GM21390 (cell line): ENCODE results near the gene OR2S2.

Source experiments
- ATAC-seq: cut with Tn5 transposase; IDR thresholded peaks from one replicate; pipeline ENCODE4 v1.9.1; 2021; ENCODE audit not compliant: unreplicated experiment

OR2S2 gene

DNA sequence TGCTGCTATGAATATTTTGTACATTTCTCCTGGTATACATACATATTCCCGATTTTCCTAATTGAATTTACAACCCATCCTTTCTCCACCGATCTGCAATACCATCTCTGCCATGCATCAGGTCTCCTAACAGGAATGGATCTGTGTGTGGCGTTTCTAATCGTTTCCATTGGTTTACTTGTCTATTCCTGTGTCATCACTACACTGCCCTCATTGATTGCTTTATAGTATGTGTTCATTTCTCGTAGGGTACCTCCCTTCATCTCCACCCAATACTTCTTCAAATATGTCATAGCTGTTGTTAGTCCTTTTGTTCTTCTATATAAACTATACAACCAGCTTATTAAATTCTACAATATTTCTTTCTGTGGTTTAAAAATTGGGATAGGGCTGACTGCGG lies 7.1 kb upstream of the OR2S2 start:
- no peak for ATAC-seq

DNA sequence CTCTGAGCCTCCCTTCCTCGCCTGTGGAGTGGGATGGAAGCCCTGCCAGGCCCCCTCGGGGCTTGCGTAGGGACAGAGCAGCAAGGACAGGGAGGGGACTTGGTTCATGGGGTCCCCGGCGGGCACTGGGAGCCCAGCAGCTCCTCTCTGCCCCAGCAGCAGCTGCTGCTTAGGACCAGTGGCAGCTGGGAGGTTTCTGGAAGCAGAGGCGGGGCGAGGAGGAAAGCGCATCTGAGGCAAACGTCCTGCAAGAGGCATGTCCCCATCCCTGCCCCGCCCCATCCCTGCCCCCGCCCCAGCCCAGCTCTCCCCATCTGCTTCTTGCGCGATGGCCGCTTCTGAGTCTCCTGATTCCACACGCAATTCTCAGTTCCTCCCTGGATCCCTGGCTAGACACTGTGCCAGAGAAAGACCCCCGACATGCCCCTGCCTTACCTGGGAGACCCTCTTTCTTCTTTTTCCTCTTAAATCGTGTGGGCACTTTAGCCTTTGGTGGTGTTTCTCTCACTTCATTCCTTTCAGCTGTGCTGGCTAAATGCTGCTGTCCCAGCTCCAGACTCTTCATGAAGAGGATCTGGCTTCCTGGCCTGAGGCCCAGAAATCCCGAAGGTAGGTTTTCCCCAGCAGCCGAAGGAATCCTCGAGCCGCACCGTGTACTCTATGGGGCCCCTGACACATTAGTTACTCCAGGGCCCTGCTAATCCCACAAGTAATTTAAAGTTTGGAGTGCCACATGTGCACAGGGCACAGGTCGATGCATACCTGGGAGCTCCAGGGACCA lies 4.4 kb upstream of the OR2S2 start:
- ATAC-seq = no peak

DNA sequence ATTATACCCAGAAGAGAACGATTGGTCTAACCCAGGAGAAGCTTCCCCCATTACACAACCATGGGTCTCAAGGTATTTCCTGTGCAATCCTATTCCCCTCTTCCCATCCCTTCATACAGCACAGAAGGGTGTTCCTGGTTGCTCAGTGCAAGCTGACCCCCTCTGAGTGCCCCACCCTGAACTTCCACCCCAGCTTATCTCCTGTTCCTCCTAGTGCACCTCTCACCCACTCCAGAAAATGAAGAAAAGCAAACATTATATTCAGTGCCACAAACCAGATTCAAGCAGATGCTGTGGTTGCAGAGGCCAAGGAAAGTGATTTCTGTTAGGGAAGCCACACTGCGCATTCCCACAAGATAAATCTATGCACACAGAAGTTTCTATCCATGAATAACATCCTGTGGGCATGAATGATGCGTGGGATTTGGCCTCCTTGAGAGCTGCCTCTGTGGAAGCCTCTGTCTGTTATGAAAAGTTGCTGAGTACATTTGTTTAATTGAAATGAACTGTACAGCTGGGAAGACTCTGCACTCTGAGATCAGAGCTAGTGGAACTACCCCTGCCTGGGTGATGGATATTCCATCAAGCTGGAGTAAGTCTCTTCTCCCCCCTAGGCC lies 2.2 kb upstream of the OR2S2 start:
- no peak for ATAC-seq

DNA sequence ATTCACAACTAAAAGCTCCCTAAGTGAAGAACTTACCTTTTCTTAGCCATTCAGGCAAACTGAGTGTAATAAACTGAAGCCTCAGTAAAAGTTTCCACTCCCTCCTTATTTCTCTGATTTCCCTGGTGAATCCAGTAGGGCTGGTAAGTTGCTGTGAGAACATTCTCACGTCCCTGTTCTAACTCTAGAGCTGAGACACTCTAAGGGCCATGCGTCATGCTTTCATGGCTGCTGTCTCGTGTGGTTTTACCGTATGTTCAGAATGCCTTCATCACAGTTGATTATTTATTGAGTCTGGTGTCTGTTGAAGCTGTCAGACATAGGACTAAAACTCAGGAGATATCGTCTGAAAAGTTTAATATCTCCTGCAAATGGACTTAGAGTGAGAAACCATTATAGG lies 1.3 kb downstream of the OR2S2 start:
- no peak for ATAC-seq

DNA sequence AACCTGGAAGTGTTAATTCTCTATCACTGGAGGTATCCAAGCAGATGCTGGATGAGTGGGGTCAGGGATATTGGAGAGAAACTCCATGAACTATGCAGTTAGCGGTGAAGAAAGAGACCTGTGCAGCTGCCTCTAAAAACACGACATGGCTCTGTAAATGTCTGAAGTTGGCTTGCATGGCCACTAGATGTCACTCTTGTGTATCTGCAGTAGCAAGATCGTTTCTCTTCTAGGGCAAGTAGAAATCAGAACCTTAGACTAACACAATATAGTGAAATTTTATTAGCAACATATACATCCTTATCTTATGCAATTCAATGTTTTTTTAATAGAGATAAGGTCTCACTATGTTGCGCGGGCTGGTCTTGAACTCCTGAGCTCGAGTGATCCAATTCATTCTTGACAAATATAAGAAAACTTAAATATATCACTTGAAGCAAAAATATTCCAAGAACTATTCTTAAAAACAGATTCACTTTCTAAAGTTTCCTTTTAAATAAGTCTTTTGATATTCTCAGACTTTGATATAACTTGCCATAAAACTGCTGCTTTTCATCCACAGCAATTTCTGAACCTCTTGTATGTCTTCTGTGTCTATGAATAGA lies 2.9 kb downstream of the OR2S2 start:
- no peak for ATAC-seq

DNA sequence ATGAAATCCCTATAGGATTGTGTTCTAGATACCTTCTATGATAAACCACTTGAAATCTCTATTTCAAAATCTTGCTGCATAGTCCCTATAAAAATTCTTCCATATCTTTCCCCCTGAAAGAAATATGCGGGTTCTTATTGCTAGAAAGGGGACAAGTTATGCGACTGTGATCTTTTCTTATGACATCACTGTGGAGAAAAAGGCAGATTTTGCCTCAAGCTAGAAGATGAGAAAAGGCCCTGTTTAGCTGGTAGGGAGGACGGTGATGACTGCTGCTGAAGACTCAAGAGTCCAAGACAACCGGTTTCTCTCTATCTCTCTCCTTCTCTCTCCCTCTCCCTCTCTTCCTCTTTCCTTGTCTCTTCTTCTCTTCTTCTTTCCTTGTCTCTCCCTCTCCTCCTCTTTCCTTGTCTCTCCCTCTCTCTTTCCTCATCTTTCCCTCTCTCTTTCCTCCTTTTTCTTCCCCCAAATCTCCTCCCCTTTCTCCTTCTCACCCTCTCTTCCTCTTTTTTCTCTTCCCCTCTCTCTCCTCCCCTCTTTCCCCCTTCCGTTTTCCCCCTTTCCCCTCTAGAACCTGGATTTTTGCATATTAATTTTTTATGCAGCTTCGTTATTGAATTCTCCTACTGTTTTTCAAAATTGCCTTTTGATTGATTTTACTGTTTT lies 5.3 kb downstream of the OR2S2 start:
- no peak for ATAC-seq

DNA sequence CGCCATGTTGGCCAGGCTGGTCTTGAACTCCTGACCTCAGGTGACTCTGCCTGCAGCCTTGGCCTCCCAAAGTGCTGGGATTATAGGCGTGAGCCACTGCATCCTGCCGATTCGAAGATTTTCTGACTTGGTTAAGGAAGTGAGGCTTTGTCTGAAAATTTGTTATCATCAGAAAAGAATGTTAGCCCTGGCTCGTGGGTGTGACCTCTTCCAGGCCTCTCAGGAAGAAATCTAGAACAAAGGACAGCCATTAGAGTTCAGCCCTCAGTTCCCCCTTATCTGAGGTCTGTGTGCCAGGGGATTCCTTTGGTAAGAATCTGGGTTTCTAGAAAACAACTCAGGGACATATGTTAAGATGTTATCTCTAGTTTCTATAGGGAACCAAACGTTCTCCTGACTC lies 6.2 kb downstream of the OR2S2 start:
- ATAC-seq = no peak

DNA sequence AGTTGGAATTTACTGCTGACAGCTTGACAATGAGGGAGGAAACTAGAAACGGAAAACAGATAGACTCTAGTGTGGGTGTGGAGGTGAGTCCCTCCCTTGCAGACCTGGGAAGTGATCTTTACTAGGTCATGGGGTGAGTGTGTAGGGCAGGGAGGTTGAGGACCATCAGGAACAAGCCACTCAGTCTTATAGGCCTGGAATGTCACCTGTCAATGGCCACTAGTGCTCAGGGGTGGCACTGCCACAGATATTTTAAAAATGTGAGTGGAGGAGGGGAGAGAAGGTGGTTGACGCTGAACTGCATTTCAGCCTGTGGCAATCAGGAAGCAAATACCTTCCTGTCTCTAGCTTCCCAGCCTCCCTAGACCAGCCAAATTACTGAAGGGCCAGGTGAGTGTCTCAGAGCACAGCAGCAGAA lies 9.0 kb downstream of the OR2S2 start:
- no peak for ATAC-seq

DNA sequence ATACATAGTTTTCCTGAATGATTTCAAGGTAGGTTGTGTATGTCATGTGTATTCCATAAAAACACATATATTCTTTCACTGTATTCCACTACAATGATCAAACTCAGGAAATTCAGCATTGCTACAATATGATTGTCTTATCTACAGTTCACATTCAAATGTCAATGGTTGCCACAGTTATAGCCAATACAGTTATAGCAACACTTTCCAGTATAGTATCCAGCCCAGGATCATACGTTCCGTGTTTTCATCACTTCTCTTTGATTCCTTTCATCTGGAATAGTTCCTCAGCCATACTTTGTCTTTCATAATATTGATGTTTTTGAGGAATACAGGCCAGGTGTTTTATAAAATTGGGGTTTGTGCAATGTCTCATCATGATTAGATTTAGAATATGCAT lies 9.5 kb downstream of the OR2S2 start:
- ATAC-seq = no peak

DNA sequence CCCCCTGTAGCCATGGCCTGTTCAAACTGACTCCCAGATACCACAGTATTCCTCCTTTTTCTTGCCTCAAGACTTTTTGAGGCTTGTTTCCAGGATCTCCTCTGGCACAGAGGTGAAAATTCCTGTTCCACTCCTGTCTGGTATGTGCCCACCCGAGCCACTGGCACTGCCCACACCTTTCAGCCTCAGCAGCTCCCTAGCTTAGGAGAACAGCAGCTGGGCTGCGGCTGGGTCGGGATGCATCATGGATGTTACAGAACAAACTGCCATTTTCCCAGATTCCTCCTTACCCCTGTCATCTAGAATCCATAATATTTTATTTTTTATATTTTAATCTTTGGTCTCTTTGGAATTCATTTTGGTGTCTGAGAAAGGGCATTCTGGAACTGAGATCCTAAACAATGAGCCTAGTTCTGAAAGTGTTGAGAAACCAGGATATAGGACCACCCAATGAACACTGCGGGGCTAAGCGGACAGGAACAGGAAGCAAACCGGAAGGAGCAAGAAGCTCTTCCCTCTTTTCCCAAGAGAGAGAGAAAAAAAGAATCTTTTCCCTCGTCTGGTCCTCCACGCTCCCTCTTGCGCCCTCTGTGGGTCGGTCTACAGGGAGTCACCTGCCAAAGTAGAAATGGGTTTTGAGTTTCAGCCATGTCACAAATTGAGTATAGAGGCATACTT lies 12.5 kb downstream of the OR2S2 start:
- no peak for ATAC-seq

DNA sequence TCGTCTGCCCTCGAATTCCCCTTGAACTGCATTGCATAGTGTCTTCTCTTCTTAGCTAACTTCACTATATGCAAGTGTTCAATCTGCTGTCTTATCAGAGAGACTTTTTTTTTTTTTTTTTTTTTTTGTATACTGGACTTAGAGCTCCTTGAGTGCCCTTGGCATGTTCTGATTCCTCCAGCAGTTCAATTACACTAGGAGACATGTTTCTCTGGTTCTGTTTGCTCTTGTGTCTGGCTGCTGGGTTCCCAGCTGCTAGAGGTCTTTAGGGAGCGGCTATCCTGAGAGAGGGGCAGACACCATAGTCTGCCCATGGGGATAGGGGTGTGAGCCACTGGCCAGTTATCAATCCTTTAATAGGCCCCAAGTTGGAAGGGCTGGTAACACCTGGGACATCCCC lies 13.1 kb downstream of the OR2S2 start:
- no peak for ATAC-seq

DNA sequence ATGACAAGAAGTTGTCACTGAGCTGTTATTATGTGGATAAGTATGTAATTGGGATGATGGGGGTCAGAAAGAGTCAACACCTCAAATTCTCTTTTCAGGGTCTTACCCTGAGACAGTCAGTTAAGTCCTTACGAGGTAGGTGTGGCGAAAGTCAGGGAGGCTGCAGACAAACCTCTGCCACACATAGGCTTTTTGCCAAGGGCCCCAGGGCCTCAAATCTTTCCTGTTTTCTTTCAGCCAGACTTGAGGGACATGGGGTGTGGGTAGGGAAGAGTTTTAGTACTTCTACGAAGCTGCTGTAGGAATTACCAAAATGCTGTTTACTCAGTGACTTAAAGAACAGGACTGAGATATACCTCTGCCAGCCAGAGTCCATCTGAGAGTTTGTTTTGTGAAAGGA lies 13.8 kb downstream of the OR2S2 start:
- no peak for ATAC-seq

DNA sequence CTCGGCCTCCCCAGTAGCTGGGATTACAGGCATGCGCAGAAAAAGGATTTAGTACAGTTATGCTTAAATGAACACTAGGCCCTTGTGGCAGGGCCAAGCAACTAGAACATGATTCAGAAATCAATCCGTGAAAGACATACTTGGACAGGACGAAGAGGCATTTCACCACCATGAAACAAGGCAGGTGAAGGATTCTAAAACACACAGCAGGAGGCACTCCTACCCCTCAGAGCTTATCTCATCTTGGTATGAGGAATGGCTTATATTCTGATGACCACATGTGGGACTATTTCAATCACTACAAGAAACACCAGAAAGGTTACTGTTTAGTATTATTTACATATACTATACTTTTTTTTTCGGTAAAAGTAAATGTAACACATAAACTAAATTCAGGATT lies 15.7 kb downstream of the OR2S2 start:
- no peak for ATAC-seq

DNA sequence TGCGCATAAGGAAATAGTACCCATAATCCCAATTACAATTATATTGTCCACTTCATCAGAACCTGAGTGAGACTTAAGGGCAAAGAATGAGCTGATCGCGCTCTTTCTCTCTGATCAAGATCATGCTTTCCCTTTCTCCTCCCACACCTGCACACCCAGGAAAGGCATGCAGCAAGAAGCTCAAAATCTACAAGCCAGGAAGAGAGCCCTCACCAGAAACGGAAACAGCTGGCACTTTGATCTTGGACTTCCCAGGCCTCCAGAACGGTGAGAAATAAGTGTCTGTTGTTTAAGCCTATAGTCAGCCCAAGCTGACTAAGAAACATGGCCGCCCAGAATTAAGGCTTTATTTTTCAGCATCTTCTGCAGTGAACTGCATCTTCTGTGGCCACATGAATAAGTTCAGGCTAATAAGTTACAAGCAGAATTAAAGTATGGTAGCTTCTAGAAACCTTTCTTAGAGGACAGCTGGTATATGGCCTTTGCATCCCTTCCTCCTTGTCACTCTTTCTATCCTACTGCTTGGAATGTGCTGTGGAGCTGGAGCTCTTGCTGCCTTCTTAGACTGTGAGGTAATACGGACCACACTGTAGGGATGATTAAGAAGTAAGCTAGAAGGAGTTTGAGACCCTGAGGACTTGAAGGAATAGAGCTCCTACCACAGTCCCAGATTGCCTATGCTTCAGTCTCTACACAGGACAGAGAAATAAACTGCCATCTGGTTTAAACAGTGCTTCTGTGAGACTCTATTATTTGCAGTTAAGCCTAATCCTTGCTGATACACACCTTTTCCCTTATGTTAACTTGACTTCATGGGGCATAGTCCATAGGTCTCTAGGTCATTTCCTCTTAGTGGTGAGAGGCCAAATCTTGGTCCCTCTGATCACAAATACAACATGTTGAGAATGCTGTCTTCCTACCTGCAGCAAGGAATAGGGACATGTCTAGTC lies 17.2 kb downstream of the OR2S2 start:
- no peak for ATAC-seq

DNA sequence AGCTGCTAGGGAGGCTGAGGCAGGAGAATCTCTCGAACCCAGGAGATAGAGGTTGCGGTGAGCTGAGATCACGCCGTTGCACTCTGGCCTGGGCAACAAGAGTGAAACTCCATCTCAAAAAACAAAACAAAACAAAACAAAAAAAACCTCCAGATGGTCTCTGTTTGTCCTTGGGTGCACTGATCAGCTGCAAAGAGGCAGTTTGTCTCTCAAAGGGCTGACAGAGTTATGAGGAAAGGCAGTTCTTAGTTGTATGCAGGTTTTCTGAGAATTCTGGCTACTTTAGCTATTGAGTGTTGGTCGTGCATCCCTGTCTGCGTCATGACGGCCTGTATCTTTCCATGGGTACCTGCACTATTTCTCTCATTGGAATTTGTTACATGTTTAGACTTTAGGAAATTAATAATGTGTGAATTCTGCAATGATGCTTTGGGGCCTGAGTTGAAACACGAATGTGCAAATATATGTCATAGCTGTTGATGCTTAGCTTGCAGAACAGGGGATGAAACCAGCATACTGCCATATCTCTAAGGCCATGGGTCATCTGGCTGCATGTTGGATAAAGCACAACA lies 18.2 kb downstream of the OR2S2 start:
- ATAC-seq = no peak

DNA sequence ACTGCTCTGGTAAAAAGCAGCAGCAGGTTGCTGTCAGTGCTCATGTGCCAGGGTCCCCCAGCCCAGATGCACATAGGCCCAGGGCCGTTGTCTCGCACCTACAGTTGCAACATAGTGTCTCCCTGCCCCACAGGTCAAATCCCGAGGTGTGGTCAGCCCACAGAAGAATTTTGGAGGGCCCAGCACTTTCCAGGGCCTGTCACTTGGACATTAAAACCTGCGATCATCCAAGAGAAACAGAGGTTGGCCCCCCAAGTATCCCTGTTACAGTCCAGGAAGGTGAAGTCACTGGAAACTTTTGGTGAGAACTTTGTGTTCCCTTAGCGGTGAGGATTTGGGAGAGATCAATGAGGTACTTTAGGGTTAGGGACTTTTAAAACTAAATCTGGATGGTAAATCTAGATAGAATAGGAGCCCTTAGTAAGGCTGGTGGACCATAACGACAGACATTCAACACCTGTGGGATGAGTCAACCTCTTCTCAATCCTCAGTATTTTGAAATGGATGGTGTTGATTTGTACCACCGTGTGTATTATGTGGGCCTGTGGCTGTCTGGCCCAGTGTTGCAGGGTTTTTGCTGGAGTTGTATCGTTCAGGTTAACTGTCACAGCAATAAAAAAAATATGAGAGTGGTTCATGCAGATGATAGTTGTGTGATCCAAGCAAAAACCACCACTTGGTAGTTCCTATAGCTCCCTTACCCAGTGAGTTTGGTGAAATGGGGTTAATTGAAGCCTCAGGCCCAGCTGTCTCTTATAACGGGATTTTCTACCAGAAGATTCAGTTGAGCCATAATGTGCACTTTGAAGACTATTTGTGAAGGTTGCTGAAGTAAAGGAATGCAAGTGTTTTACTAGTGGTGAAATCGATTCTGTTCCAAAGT lies 19.2 kb downstream of the OR2S2 start:
- no peak for ATAC-seq

DNA sequence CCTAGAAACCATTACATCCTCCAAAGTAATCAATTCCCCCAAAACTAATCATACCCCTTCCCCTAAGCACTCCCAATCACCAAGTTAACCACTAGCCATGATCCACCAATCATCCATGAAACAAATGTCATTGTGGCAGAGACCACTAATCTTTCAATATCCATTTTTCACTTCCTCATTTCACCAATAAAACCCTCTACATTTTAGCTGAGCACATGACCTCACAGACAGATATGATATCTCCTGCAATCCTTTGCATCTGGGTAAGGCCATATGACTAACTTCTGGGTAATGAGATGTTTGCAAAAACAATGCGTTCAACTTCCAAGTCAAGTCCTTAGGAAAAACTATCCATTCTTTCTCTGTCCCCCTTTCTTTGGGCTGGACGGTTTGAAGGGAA lies 20.7 kb downstream of the OR2S2 start:
- no peak for ATAC-seq

DNA sequence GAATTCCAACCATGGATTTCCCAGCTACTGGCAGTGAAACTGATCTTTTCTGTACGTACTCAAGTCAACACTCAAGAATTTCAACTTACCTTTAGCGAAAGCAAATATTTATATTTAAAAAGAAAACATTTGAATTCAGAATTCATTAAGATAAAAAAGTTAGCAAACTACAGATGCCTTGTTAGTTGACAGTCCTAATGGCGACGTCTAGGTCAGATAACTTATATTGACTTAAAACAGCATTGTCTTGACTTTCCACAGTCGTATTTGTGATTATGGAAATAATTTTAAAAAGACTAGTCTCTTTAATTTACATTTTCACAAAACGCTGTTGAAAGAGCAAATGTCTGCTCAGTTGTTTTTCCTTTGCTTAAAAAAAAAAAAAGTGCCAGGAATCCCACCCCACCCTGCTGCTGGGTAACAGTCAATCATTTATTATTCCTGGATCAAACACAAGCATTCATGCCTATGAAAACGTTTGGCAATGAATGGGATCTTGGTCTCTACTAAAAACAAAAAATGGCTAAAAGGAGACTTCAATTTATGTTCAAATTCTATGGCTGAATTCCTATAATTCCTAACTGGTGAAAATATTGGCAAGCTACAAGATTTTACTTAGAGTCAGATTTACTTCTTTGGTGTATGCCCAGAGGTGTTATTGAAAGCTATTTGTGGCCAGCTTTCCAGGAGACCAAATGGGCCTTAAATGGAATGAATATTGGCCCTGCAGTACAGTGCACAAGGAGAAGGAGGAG lies 22.0 kb downstream of the OR2S2 start:
- ATAC-seq = no peak
